Activated naive CD4-positive, alpha-beta T cell treated with Interleukin-2 at 50 U/mL for 16 hours (primary cell): ENCODE data around the gene SMLR1.

ENCODE experiments used
- DNase-seq: peaks from one replicate; pipeline ENCODE4 v3.0.0-alpha.2; 2020

The SMLR1 gene

DNA sequence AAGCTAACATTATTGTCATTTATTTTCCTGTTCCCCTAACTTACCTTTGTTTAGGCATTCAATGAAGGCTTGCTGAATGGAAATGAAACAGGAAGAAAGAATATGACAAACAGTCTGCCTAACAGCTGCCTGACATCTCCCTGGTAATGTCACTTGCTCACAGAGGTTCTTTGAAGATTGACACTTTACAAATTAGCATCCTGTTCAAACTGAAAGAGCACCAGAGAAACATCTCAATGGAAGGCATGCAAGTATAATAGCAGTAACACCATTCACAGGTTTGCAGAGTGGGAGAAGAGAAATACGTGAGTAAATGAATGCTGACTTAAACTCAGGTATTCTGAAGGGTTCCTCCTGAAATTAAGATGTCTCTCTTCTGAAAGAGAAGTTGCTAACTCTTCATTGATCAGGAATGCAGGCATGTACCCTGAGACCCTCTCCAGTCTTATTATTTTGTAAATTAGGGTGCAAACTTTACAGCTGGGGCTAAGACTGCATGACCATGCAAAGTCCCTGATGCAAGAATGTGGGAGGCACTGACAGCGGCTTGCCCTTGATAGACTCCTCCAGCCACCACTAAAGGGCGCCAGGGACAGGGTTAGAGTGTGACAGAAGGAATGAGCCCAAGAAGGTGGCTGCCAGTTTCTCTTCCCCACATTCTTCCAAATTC is 1.3 kb upstream of the SMLR1 start:
- DNase-seq, result no peak

- no peak for DNase-seq
These were observed 562 bp upstream of the SMLR1 start for GRCh38 chr6:130826442-130827246.

DNA sequence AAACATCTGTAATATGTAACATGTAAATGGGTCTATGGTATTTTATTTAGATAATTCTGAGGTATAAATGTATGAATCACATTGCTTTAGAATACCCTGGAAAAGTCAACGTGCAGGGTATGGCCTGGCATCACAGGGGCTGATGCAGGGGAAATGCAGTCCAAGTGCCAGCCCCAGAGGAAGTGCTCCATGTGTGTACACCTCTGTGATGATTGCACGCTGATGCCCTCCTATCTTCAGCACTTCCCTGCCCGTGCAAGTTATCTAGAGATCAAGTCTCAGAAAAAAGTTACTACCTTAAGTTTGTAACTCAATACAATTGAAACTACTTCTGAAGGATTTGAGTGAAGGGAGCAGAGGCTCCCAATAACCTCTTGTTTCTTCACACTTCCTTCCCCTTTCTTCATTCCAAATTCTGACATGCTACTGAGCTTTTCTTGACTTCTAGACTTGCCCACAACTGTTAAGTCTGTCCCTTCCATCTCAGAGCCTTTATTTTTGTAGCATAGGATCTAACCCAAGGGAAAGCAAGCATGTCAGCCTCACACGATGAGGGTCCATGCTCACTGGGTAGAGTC is 2.2 kb downstream of the SMLR1 start:
- no peak for DNase-seq

- DNase-seq, result no peak
These were observed 4.4 kb downstream of the SMLR1 start for GRCh38 chr6:130831607-130832006.

GRCh38 chr6:130833569-130833968 is 6.4 kb downstream of the SMLR1 start:
- DNase-seq, result no peak

- no peak for DNase-seq
These were observed 7.5 kb downstream of the SMLR1 start for GRCh38 chr6:130834482-130835251.

DNA sequence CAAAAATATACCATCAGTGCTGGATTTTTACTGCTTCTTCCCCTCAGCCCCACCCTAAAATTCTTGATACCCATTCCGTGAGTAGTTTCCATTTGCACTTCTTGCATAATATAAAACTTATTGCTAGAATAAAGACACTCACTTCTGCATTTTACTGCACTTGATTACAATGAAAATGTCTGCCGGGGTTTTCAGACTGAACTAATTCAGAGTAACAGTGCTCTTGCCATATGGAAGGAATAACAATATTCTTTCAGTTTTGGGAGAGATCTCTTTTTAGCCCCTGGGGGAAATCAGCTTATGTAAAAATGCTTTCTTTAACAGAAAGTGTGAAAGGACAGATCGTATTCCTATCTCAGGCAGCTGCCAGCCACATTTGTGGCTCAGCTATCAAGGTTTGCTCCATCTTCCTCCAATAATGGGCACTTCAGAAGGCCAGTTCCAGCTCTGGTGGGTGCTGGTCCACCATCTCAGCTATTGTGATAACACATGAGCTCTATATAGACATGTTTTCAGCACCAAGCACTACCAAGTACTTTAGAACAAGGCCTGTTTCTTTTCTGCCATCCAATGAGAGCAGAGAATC is 8.9 kb downstream of the SMLR1 start:
- no peak for DNase-seq

- DNase-seq, result no peak
These were observed 9.9 kb downstream of the SMLR1 start for GRCh38 chr6:130837067-130837466.

DNA sequence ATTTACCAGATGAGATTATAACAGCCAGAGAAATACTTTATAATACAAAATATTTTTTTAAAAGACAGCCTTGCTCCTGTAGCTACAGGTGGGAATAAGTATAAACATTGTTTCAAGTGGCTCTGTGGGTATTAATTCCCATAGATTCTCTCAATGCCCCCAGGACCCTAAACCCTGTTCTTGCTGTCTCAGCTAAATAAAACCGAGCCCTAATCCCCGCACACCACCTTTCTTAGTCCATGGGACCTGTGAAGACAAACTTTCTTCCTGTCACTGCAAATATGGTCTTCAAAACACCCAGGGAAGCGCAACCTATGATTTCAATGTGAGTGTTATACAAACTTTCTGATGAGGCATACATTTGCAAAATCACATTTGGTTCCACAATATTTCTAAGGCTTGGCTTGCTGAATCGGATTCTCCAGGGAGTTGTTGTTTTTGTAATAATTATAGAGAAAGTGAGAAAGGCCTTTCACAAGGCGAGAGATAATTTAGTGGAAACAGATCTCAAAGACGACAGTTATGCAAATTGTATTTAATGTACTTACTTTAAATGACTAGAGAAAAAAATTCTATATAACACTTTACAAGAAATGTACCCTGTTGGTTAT is 11.1 kb downstream of the SMLR1 start:
- DNase-seq, result no peak

- DNase-seq, result no peak
These were observed 11.7 kb downstream of the SMLR1 start for GRCh38 chr6:130838951-130839350.

DNA sequence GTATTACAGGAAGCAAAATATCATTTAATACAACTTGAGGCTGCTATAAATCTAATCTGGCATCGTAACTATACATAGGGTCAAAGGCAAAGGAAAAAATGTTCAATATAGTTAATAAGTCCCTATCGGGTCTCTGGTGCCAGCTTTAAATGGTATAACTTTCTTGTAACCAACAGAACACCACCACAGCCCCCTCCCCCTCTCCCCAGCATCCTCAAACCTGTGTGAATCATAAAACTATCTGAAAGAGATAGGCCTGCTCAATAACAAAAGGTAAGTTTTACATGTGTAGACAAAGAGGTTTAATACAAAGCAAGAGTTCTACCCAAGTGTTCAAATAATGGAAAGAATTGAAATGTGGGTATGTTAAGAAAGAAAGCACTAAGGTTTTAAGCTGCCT is 12.2 kb downstream of the SMLR1 start:
- DNase-seq, result no peak

DNA sequence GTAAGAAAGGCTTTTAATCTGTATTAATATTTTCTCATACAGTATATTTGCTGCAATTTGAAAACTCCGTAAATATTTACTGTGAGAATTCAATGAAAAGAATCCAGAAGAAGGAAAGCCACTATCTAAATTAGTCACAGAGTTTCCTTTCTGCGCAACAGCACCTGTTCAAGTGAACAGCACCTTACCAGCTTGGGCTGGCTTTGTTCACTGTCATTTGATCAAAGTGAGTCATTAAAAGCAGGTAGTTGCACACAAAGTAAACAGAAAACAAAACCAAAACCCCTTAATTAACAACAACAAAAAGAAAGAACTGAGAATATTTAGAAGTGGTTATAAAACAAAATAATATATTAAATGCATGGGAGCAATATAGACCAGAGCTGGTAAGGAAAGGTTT is 12.8 kb downstream of the SMLR1 start:
- DNase-seq, result no peak

DNA sequence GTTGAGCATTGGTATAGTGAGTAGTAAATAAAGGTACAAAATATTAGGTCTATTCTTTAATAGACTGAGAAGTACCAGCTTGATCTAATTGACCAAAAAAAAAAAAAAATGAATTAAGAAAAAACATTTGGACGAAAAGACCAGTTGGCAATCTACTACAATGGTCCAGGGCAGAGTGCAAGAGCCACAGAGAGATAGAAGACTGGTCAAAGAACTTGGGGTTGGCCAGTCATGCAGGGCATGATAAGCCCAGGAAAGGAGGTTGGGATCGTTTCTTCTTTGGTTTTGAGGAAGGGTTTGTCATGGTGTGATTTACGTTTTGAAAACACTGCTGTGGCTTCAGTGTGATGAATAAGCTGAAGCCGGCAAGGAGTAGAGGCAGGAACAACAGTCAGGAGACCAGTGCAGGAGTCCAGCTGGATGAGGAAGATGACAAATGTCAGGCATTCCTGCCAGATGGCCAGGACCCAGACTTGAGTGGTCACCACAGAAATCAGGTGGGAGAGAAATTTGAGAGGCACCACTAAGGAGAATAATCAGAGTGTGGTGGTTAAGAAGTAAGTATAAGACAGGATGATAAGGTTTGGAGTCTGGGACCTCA is 14.0 kb downstream of the SMLR1 start:
- no peak for DNase-seq

DNA sequence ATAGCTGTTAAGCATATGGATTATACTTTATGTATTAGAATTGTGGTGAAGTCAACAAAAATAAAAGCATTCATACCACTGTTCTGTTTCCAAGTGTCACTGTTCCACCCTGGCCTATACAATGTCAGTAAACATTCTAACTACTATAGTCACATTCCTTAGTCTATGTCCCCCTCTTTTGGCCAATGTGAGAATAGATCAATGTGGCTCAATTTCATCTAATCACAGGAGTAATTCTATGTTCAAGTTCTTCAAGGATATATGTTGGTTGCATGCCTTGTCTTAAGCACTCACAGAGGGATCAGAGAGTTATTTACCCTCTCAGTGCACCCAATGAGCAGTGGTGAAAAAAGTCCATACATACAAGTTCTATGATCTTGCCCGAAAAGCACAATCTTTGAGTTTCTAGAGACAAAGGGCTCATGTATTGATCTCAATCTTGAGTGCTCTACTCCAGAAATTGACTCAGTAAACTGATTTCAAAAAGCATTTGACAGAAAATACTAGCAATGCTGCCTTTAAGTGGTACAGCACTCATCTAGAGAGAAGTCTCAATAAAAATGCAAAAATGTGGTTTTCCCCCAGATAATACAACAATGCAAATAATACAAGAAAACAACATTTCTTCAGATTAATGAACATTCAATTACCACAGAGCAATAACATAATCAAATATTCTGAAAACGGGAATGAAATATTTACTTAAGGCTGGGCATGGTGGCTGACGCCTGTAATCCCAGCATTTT is 16.5 kb downstream of the SMLR1 start:
- no peak for DNase-seq

DNA sequence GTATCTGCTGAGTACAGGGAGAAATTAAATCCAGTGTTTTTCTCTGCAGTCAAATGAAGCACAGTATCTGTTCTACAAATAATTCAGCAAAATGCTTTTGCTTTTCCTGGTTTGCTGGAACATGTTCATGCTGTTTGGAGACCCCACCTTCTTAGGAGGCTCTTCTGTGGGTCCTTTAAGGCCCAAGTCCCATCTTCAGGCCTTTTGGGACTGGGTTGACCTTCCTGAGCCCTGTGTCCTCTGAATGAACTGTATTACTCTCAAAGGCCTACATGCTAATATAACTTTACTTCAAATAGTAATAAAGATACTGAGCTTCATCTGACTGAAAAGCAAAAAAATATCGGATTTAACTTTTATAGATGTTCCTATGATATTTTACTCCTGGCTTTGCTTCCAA is 19.3 kb downstream of the SMLR1 start:
- DNase-seq, result no peak

GRCh38 chr6:130847001-130847910 is 20.1 kb downstream of the SMLR1 start:
- no peak for DNase-seq

DNA sequence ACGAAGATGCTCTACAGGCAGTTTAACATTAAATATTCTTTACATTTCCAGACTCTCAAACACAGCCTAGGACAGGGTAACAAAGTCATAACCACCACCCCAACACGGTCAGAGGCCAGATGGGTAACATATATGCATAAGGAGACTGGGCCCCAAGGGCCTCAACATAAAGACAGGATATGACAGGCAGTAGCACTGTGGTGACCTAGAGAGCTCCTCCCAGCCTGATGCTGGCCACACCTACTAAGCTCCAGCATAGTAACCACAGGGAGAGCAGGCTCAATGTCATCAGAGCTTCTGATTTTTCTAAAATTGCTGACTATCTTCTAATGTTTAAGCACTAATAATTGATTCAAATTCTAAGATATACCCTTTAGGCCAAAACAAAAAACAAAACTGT is 21.7 kb downstream of the SMLR1 start:
- DNase-seq, result peak; percentile 14

- DNase-seq, result no peak
These were observed 22.4 kb downstream of the SMLR1 start for GRCh38 chr6:130849594-130849993.

GRCh38 chr6:130851026-130851425 is 23.8 kb downstream of the SMLR1 start:
- no peak for DNase-seq

DNA sequence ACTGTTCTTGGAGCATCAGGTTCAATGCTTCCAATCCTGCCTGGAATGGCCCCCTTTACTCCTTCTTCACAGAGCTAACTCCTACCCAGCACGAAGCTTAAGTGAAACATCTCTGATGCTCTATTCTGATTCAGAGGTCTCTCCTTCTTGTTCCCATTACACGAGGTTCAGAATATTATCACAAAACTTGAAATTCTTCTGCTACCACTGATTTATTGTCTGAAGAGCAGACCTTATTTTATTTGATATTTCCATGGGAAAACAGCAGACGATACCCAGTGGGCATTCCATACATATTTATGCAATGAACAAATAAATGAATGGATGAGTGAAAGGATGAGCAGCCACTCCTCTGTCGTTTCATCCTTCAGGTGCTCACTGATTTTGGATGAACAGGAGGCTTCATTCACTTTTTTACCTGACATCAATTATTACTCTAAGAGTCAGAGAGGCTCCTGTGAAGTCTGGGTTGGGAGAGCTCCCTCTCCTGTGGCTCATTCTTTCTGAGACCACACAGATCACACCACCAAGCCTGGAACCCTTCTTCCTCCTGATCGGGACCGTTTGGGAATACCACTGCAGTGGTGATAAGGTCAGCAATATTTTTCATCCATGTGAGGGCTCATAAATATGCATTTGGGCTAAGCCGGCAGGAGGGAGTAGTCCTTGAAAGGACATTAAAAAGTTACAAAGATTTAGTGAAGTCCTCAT is 25.8 kb downstream of the SMLR1 start:
- DNase-seq, result no peak
